Putamen (tissue), 1 donor: ENCODE data around the gene RHOJ.
"Not testable (repeated sequence)": the region's sequence is repeated elsewhere in the genome, so short reads cannot be mapped to it uniquely, and the experiment has no call there.

ENCODE experiments used
- DNase-seq: peaks from one replicate; pipeline ENCODE4 v3.0.0-alpha.2; 2016; ENCODE audit warnings: low spot score

Gene RHOJ

DNA sequence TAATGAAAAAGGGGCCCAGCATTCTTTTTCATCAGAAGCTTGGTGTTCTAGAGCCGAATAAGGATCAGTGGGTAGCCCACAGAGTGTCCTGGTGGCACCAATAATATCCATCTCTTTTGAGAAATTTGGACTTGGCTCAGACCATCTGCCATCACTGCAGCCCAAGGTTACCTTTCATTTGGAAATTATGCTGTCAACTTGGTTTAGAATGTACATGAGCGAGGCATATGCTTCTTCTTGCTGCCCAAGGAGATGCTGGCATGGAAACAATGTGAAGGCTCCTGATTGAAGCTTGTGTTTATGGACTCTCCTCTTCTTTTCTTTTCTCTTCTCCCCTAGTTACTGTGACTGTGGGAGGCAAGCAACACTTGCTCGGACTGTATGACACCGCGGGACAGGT, 64.5 kb downstream of the RHOJ start:
- DNase-seq: no peak

DNA sequence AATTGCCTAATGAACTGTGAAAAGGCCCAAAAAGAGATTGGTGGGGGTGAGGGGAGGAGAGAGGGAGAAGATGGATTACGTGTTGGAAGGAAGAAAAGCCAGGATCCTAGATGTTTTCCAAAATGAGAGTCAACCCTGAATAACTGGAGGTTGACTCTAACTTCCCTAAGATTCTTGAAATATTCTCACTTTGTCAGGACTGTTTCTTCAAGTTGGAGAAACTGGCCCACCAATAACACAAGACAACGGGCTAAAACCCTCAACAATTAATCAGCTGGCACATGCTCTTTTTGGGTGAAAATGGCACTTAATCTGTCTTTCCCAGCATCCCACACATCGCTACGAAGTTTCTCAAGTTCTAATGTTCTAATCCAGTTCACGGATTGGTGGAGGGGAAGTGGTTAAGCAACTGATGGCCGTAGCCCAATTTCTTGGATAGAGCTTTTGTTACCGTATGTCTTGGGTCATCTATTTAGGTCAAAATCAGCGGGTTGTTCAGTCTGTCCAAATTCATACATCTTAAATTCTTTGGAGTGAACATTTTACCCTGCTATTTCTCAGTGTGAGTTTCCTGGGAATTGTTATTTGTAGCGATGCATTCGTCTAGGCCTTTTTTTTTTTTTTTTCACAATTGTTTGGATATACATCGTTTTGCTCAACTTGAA, 65.5 kb downstream of the RHOJ start:
- no peak for DNase-seq

GRCh38 chr14:63273129-63273528, 68.9 kb downstream of the RHOJ start:
- DNase-seq: no peak

- no peak for DNase-seq
Observed at GRCh38 chr14:63273717-63274655, 69.7 kb downstream of the RHOJ start.

- DNase-seq: no peak
Observed at GRCh38 chr14:63275611-63276010, 71.4 kb downstream of the RHOJ start.

- no peak for DNase-seq
Observed at GRCh38 chr14:63276016-63276415, 71.8 kb downstream of the RHOJ start.

DNA sequence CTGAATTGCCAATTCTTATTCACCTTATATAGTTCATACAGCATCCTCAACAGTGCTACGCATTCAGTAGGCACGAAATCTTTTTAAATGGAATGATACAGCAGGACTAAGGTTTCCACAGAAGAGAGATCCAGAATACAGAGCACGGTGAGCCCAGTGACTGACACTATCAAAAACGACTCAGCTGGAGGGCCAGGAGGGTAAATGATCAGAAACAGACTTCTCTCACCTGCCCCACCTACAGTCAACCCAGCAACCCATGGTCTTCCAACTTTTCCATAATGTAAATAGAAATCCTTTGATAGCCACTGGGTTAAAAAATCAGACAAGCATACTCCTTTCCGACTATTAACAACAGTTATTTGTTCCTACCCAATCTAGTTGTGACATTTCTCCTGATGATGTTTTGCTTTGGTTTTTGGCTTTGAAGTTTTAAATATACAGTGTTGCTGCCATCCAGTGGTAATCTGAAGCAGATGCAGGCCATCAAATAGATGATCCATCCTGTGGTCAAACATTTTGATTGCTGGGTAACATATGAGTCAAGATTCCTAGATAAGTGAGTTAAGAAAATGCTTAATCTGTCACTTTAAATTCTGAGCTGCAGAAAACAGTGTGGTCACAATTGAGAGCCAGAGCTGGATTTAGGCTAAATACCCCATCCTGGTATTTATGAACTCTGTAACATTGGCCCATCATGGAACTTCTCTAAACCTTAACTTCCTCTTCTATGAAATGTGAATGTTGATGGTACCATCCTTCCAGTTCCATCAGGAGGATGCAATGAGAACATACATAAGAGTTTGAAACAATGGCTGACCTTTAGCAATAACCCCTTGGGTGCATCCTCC, 72.5 kb downstream of the RHOJ start:
- no peak for DNase-seq

DNA sequence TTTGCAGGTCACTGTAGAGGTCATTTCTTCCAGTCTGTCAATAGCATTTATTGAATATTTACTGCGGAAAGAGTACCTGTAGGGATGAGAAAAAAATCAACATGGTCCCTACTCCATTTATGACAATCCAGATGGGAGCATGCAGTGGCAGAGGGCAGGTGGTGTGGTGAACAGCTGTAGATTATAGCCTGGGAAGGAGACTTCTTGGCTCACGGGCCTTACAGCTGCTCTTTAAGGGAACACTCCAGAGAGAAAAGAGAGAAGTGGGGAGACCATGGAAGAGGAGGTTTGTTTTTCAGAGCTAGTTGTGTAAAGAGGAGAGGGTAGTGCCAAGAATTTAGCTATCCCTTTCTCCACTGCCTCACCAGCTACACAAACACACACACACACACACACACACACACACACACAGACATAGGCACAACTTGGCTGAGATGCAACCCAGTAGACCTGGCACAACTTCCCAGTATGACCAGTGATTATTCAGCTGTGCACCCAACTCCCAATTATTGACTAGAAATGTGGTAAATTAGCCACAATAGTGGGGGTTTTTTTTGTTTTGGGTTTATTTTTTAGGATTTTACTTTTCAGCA, 73.4 kb downstream of the RHOJ start:
- DNase-seq: no peak

DNA sequence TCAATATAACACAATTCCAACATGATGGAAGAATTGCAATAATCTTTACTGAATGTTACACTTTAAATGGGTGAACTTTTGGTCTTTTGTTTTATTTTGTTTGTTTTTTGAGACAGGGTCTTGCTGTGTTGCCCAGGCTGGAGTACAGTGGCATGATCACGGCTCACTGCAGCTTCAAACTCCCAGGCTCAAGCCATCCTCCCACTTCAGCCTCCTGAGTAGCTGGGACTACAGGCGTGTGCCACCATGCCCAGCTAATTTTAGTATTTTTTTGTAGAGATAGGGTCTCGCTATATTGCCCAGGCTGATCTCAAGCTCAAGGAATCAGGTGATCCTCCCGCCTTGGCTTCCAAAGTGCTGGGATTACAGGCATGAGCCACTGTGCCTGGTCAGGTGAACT, 75.7 kb downstream of the RHOJ start:
- not testable (repeated sequence) for DNase-seq

- no peak for DNase-seq
Observed at GRCh38 chr14:63282997-63283883, 79.0 kb downstream of the RHOJ start.

DNA sequence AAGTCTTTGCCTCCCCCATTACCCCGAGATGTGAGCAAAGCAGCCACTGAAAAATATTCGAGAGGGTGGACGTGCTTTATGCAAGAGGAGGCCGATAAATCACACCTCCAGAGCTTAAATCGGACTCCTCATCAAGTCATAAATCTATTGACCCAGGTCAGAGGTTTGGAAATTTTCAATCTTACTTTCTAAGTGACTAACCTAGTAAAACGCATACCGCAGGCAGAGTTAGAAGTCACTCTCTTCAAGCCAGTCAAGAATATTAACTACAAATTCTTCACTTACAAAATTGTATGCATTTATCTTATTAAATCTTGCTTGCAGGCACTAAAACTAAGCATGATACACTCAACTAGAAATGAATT, 79.6 kb downstream of the RHOJ start:
- DNase-seq: no peak

- no peak for DNase-seq
Observed at GRCh38 chr14:63286071-63286470, 81.8 kb downstream of the RHOJ start.

DNA sequence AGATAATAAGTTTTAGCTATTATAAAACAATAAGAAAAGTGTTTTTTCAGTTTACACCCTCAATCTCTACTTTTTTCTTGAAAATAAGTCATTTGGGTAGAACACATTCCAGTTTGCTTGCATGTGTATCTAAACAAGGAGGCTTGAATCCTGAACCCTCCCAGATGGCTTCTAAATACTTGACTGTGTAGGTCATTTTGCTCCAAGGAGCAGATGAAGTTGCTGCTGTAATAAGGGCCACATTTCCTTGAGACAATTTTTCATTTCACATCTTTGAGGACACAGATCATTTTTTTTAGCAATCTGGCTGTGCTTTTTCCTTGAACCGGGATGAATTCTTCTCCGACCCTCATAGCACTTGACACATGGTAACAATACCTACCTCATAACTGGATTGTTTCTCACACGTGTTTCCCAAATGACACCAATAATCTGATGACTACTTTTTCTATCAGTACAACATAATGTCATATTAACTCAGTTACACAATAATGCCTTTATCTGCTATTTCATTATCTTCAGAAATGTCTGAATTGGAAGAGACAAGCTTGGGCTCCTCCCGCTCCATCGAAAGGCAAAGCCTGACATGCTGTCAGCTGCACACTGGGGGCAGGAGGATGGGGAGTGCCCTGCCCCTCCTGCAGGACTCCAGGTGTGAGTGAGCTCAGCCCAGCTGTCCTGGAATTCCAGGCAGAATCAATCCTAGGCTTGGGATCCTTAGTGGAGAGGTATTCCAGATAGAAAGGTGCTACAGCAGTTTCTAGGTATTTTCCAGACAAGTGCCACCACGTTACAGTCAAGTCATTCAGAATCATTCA, 83.6 kb downstream of the RHOJ start:
- DNase-seq: no peak

GRCh38 chr14:63288853-63289252, 84.6 kb downstream of the RHOJ start:
- DNase-seq: no peak

- no peak for DNase-seq
Observed at GRCh38 chr14:63290741-63291430, 86.6 kb downstream of the RHOJ start.

DNA sequence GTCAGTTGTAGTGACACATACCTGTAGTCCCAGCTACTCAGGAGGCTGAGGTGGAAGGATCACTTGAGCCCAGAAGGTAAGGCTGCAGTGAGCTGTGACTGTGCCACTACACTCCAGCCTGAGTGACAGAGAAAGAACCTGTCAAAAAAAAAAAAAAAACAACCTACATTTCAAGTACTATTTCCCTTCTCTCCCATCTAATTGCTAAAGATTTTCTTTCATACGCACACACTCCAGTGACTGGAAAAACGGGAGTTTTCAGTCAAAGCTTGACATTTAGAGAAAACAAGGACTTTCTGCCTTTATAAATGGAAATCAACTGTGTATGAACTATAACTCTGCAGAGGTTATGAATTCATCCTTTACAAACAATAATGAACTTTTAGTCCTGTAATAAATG, 88.6 kb downstream of the RHOJ start:
- DNase-seq: no peak

DNA sequence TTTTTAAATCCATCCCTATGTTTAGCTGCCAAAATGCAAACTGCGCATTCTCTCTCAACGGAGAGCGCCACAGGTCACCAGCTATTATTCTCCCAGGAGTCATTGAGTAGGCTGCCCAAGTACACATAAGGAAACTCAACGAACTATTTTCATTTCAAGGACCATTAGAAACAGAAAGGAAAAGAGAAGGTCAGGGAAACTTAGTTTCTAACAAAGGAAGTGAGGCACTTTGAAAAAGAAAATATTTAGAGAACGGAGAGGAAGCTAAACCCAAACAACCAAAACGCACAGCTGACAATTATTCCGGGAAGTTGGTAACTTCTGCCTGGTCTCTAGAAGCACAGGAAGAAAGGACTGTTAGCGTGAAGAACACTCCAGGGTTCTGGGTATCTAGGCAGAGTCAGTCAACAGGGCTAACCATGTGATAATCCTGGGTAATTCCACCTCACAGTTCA, 91.0 kb downstream of the RHOJ start:
- no peak for DNase-seq

DNA sequence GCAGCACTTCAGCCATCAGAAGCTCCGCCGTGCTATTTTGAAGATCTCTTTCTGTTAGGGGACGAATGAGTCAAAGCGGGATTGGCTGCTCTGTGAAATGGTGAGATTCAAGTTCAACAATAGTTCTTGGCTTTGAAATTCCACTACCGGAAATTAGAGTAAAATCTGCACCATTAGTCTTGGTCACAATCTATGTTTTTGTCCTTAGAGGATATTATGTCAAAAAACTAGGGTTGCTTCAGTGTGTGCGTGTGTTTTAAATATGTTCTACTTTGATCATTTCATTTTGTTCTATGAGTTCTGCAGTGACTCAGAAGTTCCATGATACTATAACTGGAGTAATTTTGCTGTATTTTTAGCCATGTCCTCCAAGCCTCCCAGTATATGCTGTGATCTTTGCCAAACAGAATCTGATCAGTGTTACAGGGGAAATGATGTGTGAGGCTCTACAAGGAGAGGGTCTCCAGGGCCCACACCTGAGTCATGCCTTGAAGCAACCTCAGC, 91.9 kb downstream of the RHOJ start:
- no peak for DNase-seq

- DNase-seq: no peak
Observed at GRCh38 chr14:63297372-63298063, 93.3 kb downstream of the RHOJ start.
